Suppressor macrophage (primary cell): ENCODE results near the gene PRKN.

ENCODE experiments used
- DNase-seq, 4 experiments: peaks; one replicate each; pipeline ENCODE4 v3.0.0-alpha.2; 2020 to 2022

The PRKN gene

DNA sequence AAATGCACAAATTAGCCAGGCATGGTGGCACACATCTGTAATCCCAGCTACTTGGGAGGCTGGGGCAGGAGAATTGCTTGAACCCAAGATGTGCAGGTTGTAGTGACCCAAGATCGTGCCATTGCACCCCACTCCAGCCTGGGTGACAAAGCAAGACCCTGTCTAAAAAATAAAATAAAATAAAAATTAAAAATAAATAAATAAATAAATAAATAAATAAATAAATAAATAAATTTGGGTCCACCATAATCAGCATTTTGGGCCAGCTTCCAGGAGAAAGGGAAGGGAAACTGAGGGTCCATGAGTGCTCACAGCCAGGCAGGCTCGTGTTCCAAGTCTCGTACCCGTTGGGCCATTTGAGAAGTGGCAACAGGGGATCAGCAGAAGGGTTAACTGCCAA lies 1322.1 kb downstream of the PRKN start:
- no peak for DNase-seq

DNA sequence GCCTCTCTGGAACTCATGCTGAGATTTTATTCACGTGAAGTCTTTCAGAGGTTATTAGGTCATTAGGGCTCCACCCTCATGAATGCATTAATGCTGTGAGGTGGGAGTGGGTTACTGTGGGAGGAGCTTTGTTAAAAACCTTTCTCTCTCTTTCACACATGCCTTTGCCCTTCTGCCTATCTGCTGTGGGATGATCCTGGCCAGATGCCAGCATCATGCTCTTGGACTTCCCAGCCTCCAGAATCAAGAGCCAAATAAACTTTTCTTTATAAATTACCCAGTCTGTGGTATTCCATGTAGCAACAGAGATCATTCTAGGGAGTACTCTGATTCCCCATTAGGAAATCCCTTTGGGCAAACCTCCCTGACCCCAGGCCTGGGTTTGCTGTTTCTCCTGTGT lies 1323.8 kb downstream of the PRKN start:
- DNase-seq: no peak

DNA sequence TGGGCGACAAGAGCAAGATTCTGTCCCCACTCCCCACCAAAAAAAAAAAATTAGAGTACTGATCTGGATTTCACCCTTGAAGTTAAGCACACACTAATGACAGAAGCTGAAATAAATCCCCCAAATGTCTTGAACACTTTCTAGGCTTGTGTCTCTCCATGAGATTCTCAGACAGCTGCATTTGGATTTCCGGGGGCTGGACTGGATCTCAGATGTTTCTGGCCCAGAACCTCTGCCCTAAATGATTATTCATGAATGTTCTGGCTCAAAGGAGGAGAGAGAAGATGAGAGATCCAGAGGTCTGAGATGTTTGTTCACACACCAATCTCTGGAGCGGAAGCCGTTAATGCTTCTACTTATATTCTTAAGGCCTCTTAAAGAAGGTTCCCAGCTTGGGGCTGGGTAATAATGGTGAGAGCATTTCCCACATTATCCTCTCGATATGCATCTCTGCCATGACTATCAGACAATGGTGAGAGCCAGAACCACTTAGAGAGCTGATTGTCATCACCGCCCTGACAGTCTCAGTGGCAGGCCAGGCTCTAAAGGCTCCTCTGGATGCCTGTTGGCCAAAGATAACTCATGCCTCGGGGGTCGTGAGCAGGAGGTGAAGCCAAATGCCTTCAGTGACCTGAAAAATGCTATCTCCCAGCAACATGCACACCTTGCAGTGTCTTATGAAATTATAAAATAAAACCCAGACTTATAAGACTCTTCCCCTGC lies 1325.8 kb downstream of the PRKN start:
- no peak for DNase-seq

DNA sequence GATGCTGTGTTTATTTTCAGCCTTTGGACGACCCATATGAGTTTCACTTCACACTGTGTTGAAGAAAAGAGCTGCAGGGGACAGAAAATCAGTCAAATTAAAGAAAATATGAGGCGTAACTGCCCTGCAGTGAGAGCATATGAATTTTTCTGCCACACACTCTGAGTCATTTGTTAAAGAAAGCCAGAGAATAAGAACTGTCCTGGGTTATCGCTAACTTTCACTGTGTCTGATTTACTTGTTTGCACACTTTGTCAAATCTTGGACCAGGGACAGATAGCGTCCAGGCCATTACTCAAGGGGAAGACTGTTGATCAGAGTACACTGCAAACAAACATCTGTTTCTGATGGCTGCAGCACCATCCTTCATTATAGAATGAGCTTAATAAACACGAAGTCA lies 1326.9 kb downstream of the PRKN start:
- DNase-seq: no peak

DNA sequence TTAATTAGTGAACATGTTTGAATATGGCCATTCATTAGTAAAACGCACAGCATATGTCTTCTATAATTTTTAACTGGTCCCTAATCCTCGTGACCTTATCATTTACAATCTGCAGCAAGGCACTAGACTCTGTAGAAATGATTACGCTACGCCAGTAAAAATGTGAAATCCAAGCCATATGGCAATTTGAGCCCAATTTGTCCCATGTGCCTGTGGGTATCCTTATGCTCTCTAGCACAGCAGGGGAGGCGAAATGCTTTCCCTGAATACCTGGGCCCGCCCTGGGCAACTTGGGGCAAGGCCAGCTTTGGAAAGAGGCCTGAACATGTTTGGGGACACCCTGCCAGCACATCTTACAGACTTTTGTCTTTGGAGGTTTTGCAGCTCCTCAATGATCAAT lies 1331.0 kb downstream of the PRKN start:
- DNase-seq: no peak

DNA sequence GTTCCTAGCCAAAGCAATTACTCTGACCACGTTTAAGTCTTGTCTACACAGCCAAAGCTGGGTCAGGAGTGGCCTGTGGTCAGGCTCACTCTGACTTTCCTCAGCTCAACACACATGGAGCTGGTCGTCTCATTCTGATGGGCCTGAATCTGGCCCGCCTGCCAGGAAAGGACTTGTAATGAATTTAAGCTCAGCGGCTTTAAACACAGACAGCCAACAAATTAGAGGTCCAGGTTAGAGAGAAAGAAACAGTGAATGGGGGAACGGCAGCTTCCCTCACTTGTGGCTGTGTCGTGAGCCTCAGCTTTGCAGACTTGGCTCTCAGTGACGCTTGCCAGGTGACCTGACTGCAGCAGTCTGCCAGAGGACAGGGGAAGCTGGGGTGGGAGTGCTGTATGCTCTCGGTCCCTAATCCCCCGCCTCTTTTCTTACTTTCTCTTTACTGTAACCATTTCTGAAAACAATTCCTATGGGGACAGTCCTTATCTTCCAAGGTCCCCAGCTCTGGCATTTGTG lies 1331.8 kb downstream of the PRKN start:
- DNase-seq: no peak

DNA sequence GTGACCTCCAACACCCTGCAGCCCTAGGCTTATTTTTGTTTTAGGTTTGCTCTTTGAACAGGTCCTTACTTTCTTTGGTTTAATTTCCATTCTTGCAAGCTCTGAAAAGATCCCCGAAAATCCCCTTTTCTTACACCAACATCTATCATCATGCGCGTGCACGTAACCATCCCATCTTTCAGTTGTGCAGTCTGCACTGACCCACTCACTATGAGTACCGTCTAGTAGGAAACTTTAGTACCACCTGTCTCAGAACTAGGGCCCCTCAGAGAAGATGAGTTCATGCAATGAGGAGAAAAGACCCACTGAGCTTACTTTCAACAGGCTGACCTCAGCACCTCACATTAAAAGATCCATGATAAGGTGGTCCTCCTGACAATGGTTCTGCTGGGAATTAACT lies 1333.1 kb downstream of the PRKN start:
- no peak for DNase-seq

DNA sequence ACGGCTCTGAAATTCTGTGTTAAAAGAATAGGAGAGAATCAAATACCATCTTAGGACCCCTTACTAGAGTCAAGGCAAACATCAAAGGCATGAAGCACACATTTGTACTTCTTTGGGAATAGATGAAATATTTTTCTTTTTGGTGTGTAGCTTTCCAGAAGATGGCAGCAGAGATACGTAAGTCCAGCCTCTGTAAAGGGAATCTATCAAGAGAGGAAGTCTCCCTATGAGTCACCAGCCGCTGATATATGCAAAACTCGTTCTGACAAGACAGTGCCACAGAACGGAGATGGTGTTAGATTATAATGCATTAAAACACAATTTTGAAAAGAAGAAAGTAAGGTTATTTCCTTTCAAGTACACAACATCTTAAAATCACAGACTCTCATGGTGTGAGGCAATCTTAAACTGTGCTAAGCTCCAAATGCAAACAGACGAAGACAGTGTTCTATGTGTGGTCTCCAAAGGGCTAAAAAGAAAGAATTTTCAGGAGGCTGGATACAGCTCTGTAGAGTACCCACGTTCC lies 1333.7 kb downstream of the PRKN start:
- peak; percentile 78 to 93 (median 86) for DNase-seq

DNA sequence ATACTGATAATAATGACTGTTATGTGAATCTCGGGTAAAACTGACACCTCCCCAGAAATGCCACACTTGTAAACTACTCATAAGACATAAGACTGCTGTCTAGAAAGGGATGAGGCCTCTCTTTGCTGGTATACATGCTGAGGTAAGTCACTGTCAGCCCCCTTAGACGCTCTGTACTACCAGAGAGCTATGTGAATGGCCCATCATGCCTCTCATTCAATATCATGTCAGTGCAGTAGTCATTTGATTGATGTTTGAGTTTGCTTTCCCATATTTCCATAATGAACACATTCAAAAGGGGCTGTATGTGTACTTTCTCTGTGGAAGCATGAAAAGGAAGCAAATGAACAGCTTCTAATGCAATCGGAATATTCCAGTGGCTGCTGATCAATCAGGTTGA lies 1334.3 kb downstream of the PRKN start:
- DNase-seq: no peak

DNA sequence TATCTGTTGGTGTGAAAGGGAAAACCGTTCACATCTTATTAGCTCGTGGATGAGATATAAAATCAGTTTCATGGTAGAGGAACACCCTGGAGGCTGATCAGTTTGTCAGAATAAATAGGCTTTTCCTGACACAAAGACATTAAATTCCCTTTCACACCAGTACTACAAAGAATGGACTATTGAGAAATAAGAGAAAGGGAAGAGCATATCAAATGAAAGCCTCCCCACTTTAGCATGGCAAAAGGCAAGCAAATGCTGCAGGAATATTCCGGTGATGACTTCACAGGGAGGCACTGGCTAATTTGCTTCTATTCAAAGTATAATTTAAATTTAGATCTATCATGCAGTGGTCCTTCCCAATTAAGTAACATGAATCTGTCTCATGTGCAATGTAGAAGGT lies 1337.8 kb downstream of the PRKN start:
- DNase-seq: no peak

DNA sequence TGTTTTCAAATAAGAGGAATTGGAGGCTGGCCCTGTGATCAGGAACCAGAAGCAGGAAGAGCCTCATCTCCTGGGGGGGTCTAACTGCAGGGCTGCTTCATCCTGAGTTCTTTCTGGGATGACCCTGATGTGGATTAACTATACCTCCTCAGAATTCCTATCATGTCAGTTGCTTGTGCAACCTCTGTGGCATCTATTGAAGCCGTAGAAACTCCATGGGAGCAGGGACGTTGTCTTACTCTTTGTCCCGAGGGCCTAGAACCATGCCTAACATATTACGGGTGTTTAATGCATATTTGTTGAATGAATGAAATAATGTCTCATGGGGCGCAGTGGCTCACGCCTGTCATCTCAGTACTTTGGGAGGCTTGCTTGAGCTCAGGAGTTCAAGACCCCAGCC lies 1343.6 kb downstream of the PRKN start:
- no peak for DNase-seq

DNA sequence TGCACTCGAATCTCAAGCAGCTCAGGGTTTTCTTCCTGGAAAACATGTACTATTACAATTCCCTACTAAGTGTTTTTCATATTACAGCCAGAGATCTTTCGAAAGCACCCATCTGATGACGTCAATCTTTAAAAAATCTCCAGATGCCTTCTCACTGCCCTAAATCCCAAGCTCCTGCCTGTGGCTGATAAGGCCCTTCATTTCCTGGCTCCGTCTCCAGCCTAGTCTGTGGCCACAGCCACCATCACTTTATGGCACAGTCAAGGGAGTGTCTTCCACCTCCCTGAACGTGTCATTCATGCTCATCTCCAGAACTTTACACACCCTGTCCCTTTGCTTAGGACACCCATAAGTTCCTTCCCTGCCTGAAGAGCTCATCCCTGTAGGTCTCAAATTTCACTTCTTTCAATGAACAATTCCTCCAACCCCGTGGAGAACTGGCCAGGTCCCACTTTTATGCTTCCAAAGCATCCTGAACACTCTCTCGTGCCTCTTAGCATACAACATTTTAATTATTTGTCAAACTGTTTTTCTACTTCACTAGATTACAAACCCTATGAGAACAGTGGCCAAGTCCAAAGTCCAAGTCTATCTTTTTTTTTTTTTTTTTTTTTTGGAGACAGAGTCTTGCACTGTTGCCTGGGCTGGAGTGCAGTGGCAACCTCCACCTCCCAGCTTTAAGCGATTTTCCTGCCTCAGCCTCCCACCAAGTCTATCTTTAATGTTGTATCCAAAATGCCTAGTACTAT lies 1347.6 kb downstream of the PRKN start:
- no peak for DNase-seq

DNA sequence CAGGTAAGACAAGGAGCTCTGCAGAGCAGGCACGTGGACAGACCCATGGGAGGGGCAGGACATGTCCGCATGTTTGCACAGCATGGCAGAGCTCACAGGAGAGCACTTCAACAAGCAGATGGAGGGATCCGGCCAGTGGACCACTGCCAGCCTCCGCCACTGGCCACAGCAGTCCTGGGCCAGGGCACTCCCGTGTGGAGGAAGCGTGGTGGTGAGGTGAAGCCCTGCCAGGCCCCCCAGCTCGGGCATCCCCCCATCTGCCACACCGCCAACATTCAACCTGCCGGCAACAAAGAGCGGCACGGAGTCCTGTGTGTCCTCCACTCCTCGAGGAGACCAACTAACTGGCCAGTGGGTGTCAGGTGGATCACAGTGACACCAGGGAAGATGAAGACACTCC lies 1349.5 kb downstream of the PRKN start:
- no peak for DNase-seq

DNA sequence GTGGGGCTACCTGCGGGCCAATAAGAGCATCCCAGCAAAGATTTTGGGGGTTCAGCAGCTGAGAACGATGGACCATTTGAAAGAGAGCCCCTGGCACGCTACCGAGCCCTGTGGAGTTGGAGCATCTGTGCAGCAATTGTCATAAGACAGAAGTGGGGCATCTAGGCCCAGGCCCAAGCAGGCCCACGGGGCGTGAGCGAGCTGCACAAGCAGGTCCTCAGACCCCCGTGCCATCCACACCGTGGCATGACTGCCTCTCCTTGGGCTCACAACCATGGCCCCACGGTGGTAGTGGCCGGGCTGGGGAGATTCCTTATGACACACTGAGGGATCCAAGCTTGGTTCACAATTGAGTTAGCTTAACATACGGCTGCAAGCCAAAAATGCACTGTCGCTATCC lies 1350.5 kb downstream of the PRKN start:
- no peak for DNase-seq

DNA sequence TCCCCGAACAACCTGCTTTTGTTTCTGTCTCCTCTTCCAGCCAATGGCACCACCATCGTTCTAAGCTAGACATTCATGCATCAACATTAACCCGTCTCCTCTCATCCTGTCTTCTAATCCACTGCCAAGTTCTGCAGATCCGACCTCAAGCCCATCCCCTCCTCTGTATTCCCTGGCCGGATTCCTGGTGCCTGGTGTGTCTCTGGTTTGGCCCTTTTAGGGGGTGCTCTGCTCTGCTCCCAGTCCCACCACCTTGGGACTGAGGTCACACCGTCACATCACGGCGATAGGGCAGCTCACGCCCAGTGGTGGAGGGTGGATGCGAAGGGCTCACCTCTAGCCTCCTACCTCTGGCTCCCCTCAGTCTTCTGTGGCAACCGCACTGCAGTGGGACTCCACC lies 1351.2 kb downstream of the PRKN start:
- no peak for DNase-seq

DNA sequence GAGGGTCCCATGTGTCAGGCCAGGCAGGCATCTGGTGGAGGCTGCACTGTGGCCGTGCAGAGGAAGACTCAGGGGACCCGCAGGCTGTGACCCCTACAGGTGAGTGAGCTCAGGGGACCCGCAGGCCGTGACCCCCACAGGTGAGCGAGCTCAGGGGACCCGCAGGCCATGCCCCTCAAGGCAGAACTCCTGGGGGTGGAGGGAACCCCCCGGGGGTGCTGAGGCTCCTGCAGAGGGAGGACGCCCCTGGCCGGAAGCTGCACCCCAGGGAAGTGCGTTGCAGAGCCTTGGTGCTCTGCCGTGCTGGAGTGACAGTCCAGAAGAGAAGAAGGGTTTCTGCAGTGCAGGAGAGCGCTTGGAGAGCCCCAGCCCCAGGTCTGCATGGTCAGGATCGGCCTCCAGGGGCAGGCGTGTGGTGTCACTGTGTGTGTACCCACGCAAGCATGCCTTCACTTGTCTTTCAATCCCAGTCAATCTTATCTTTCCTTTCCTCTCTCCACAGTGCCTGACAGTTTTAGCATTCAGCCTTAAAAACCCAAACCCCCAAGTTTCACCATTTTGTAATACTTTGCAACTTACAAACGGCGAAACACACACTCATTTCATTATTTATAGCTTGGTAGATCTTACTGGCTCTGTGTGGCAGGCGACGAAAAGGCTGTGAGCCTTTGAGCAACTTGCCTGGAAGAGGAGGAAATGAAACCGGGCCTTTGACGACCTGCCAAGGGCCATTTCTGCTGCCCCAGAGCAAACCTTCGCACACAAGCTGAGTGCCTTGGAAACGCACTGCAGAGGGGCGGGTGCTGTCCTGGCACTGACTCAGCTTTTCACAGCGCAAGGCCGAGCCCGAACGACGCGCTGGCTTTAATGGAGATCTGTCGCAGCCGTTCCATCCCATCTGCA lies 1352.3 kb downstream of the PRKN start:
- DNase-seq: peak; percentile 92 to 97 (median 94)

DNA sequence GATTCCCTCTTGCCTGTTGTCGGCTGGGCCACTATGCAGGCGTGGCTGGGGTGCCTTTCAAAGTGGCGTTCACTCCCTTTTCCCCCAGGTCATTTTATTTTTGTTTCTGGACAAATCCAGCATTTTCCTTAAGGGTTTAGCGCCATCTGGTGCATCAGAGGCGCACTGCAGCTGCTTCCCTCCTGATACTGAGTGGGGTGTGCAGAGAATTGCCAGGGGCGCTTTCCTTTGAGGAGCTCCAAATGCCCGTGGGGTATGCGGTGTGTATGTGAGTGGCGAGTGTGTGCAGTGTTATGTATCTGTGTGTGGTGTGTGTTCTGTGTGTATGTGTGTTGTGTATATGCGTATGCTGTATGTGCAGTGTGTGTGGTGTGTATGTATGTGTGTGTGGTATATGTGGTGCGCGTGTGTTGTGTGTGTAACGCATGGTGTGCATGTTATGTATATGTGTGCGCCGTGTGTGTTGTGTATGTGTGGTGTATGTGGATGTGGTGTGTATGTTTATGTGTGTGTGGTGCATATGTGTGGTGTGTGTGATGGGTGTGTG lies 1353.6 kb downstream of the PRKN start:
- peak; percentile 82 to 95 (median 88) for DNase-seq

DNA sequence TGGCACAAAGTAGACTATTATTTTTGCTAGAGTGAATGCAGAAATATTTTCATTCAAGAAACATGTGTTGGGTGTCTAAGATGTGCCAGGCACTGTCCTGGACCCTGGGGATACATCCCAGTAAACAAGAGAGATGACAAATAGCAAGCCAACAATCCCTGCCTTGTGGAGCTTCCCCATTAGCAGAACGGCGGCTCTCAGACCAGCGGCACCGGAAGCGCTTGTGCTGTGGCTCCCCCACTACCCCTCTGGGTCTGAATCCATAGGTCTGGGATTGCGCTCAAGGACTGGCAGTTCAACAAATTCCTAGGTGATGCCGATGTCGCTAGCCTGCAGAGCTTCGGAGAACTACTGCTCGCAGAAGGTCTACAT lies 1355.2 kb downstream of the PRKN start:
- no peak for DNase-seq

DNA sequence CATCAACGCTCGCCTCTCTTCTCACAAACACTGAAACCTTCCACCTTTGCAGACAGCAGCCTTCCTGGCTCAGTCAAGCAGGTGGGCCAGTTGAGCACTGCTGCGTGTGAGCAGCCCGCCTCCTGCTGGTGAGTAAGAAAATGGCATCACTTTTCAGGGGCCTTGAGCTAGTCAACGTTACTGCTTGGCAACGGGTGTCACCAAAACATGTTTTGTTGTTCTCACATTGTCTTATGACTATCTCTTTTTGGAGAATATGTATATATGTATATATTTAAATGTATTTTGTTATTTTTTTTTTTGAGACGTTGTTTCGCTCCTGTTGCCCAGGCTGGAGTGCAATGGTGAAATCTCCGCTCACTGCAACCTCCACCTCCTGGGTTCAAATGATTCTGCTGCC lies 1356.7 kb downstream of the PRKN start:
- DNase-seq: peak; percentile 70 to 86 (median 82)

DNA sequence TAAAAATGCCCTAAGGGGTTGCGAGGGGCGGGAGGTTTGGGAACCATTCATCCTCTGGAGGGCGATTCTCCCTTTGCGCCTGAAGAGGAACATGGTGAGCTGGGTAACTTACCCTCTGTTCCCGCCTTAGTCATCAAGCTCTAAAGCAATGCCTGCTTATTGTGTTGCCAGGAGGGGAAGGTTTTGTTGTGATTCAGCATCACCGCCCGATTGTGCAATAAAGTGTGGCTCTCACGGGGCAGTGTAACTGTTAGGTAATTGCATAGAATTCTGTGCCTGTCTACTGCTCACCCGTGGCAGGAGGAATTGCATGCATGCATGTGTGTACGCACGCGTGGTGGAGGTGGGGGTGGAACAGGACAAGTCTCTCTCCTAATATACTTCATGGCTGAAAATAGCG lies 1358.2 kb downstream of the PRKN start:
- peak; percentile 90 to 98 (median 94) for DNase-seq

DNA sequence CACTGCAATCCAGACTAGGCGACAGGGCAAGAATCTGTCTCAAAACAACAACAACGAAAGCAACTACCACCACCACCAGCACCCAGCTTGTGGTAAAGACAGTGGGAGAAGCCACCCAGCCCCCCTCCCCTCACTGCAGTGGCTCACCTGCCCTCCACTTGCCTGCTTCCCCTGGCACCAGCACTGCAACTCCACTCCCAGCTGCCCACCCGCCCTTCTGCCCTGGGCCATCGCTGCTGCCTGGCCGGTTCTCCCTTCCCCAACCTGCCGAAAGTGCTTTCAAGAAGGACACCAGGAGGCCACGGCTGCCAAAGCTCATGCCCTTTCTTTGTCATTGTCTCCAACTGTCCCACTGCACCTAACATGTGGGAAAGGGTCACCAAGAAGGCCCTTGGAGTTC lies 1359.1 kb downstream of the PRKN start:
- no peak for DNase-seq

DNA sequence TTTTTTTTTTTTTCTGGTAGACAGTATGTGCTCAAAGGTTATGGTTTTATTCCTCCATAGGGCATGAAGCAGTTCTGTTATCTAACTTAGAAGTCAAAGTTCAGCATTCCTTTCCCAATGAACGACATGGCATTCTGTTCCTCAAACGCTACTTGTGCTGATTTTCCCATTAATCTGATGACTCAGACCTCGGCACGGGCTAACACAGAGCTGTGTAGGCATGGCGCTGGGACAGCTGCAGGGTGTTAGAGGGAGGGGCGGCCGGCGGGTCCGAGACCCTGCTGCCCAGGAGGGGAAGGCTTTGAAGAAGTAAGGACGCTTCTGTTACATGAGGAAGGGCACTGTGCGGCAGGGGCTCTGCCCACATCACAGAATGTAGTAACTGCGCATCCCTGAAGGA lies 1360.1 kb downstream of the PRKN start:
- DNase-seq: peak; percentile 33 to 59 (median 46)
